A549 treated with DMSO at 1 μM for 4 hours (cell line): ENCODE results near the gene PLAAT4. TPM values are rescaled to one million over a fixed set of nuclear protein-coding genes. Genes with fewer than 3 reads are reported as not detected.

Source experiments
- total RNA-seq: library from RNA; stranded (reverse); fragments of 200-300 nt; extraction: Qiagen RNA extraction; gene quantifications from 5 replicates; pipeline ENCODE4 v1.2.3, GENCODE V29; 2022; ENCODE audit warnings: low read depth

PLAAT4 gene, protein sequence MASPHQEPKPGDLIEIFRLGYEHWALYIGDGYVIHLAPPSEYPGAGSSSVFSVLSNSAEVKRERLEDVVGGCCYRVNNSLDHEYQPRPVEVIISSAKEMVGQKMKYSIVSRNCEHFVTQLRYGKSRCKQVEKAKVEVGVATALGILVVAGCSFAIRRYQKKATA
- 0.91 to 2.7 TPM (median 1.8 TPM) in 5 replicates for total RNA-seq

DNA sequence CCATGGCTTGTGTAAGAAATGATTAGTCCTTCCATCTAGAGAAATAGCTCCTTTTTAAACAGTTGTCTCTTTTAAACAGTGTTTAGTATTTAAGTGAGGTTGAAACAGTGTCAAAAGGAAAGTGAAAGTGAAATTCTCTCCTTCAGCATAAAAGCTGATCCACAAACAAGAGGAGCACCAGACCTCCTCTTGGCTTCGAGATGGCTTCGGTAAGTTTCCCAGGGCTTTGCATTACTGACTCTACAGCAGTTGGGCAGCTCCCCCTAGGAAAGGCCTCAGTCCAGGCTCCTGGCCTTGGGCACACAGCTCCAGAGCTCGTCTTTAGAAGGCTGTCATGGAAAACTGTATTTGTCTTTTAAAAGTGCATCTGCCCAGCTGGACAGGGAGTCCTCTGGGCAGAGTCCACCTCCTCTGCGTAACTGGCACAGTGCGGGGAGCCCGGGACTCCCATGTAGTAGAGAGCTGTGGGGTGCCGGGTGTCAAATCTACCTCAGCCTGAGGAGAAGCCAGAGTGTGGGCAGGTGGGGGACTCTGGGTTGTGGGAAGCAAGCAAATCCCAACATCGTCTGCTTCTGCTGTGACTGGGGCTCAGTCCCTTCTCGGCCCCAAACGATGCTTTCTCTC lies at the start of gene PLAAT4:
Gene PLAAT4 (plus strand): TSS at position 140 of the 624 bp plus-strand sequence. CDS start 61 bp downstream, at position 201.

DNA sequence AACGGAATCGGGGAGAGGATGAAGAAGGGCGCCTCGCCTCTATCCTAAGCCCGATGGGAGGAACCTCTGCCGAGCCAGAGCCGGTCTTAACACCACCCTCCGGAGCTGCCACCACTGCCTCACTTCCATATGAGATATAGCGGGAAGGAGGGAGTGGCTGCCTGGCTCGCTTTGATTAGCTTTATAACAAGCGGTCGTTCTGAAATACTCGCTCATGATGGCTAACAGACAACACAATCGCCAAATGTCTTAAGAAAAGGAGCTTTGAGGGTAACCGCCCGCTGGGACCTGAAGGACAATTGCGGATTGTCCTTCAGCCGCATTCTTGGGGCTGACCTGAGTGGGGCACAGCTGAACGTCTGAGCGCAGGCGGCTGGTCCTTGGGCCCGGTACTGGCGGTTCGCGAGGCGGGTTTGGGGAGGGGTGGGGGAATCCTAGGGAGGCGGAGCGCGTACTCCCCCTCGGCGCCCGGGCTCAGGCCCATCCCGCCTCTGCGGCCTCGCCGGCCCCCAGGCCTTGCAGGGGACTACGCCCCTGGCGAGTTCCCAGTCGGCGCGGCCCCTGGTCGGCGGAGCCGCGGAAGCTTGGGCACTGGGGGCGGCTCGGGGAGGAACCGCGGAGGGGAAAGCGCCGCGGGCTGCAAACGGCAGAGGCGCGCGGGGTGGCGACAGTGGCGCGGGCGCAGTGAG lies 45.9 kb upstream of the PLAAT4 start, which contains the start of gene PLAAT5:
Gene PLAAT5 (minus strand): TSS at position 617 of the 689 bp plus-strand sequence. CDS start 133 bp downstream, at position 484.

GRCh38 chr11:63505857-63506528 lies 30.6 kb upstream of the PLAAT4 start, which contains the start of gene LGALS12:
Gene LGALS12 (plus strand): TSS chr11:63506084. CDS start chr11:63506459, 375 bp downstream.

DNA sequence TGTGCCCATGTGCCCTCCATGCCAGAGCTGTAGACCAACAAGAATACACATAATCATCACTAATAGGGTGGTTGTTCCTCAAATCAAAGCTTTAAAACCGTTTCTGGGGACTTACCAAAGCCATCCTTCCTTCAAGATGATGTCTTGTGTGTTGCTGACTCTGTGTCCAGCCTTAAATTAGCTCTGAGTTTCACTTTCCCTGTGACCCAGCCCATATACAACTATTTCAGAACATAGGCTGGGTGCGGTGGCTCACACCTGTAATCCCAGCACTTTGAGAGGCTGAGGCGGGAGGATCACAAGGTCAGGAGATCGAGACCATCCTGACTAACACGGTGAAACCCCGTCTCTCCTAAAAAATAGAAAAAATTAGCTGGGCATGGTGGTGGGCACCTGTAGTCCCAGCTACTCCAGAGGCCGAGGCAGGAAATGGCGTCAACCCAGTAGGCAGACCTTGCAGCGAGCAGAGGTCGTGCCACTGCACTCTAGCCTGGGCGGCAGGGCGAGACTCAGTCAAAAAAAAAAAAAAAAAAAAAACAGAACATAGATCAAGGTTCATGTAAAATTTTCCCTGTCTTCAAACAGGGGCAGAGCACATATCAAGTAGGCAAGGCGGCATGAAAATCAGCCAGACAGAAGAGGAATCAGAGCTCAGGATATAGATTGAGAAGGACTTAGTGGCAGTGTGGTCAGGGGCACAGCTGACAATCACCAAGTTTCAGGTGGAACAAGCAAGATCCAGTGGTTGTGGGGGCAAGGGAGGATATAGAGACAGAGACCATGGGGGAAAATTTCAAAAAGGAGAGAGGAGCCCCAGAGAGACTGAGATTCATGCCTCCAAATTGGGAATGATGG lies 26.8 kb downstream of the PLAAT4 start, which contains the start of gene PLAAT2:
Gene PLAAT2 (minus strand): TSS at position 179 of the 855 bp plus-strand sequence. CDS start 55 bp downstream, at position 124.

Other genes with a start within 250 kb of the PLAAT4 start
- not detected in 5 replicates for gene SLC22A9, start 167.0 kb upstream of the PLAAT4 start, total RNA-seq
- gene PLAAT5, start 45.6 kb upstream of the PLAAT4 start, total RNA-seq: 0.08 TPM in 1 of 5 replicates, not detected in the others
- gene LGALS12, start 30.7 kb upstream of the PLAAT4 start, total RNA-seq: not detected in 5 replicates
- gene PLAAT2, start 26.6 kb downstream of the PLAAT4 start, total RNA-seq: 0.18 to 0.28 TPM (median 0.24 TPM) in 3 of 5 replicates, not detected in the others
- 40.3 to 57.1 TPM (median 49.3 TPM) in 5 replicates for gene PLAAT3, start 77.6 kb downstream of the PLAAT4 start, total RNA-seq
- gene ATL3, start 134.6 kb downstream of the PLAAT4 start, total RNA-seq: 30.5 to 39.8 TPM (median 36.5 TPM) in 5 replicates
- gene RTN3, start 144.7 kb downstream of the PLAAT4 start, total RNA-seq: 101 to 116 TPM (median 105 TPM) in 5 replicates
- gene ZFTA, start 232.0 kb downstream of the PLAAT4 start, total RNA-seq: 5.6 to 7.1 TPM (median 6.3 TPM) in 5 replicates